Calu3 (cell line): ENCODE measurements around the gene WDR90. TPM values are rescaled to one million over a fixed set of nuclear protein-coding genes. Genes with fewer than 3 reads are reported as not detected.
A peak's percentile ranks its signal among the peaks of the same experiment; 100 is the strongest.

ENCODE experiments used
- BruUV-seq: library from RNA; stranded (reverse); fragments of 400-500 nt; replicated peaks from 2 replicates; lab custom pipeline; 2021; lab: Mats Ljungman, UMichigan
- CTCF ChIA-PET: fragments of 300-600 bp; sonication (Branson Sonifier 250); formaldehyde crosslinking; loops from one replicate; lab custom pipeline; 2022; ENCODE audit warnings: antibody characterized with exemption; lab: Charles Lee
- DNase-seq: peaks from one replicate; pipeline ENCODE4 v3.0.0; 2022
- H3K27ac Mint-ChIP-seq: one replicate; pipeline ENCODE4 v1.8.0; 2022; ENCODE audit warnings: mixed read lengths; ENCODE audit not compliant: unreplicated experiment
- H3K27me3 Mint-ChIP-seq: one replicate; pipeline ENCODE4 v1.8.0; 2022; ENCODE audit warnings: mixed read lengths; ENCODE audit not compliant: unreplicated experiment
- H3K36me3 Mint-ChIP-seq: one replicate; pipeline ENCODE4 v1.8.0; 2022; ENCODE audit warnings: mild to moderate bottlenecking, moderate library complexity, mixed read lengths; ENCODE audit not compliant: insufficient read depth, unreplicated experiment
- H3K4me1 Mint-ChIP-seq: one replicate; pipeline ENCODE4 v1.8.0; 2022; ENCODE audit warnings: mild to moderate bottlenecking, low read depth, mixed read lengths; ENCODE audit not compliant: unreplicated experiment
- H3K4me3 Mint-ChIP-seq: one replicate; pipeline ENCODE4 v1.8.0; 2022; ENCODE audit warnings: mild to moderate bottlenecking, low read depth, moderate library complexity, mixed read lengths; ENCODE audit not compliant: unreplicated experiment
- H3K9me3 Mint-ChIP-seq: one replicate; pipeline ENCODE4 v1.8.0; 2022; ENCODE audit warnings: low read depth, mixed read lengths; ENCODE audit not compliant: unreplicated experiment
- CTCF ChIP-seq: fragments of 200-600 bp; IDR thresholded peaks from one replicate; pipeline ENCODE4 v1.8.0; 2022; ENCODE audit warnings: antibody characterized with exemption; ENCODE audit not compliant: unreplicated experiment
- intact Hi-C: fragments of 100-400 bp; cut with micrococcal nuclease; formaldehyde crosslinking; loops from one replicate; pipeline ENCODE4 v1.10.0; 2022; ENCODE audit not compliant: unreplicated experiment
- total RNA-seq: library from RNA; stranded (reverse); gene quantifications from 2 replicates; pipeline ENCODE4 v1.2.3, GENCODE V29; 2022

WDR90 gene
- total RNA-seq, 1 experiment from 2014 or later = 142 TPM

- intact Hi-C loops = no loop called here
- no TSS peak for BruUV-seq
- CTCF ChIA-PET = no interaction called here
- TF ChIP-seq CTCF = no peak
- no peaks in the 10 kb centered on the region for H3K27me3 Mint-ChIP-seq
- no peaks in the 10 kb centered on the region for H3K9me3 Mint-ChIP-seq
- H3K4me1 Mint-ChIP-seq = peaks cover 35% of the 10 kb centered on the region
- peaks cover 71% of the 10 kb centered on the region for H3K36me3 Mint-ChIP-seq
- peak; percentile 93 for DNase-seq
- no peak within 1 kb of the TSS for H3K27ac Mint-ChIP-seq
- H3K4me3 Mint-ChIP-seq = peak within 1 kb of the TSS; percentile 76
Measured at GRCh38 chr16:641326-642188, 7.6 kb upstream of the WDR90 start, which contains the start of gene MCRIP2. TSS of gene MCRIP2 (plus strand) at chr16:641828. CDS start at chr16:641992, 164 bp downstream.

- DNase-seq = peak; percentile 69
- CTCF ChIA-PET = no interaction called here
- Mint-ChIP-seq H3K9me3 (no peaks in the 10 kb centered on the region), H3K27me3 (no peaks in the 10 kb centered on the region), H3K36me3 (peaks cover 71% of the 10 kb centered on the region), H3K4me1 (peaks cover 30% of the 10 kb centered on the region), H3K27ac (no peak overlapping the region), H3K4me3 (peak overlapping the region; percentile 76)
- TF ChIP-seq CTCF = no peak
- BruUV-seq = TSS peak; percentile 31
- intact Hi-C loops = no loop called here
Measured at GRCh38 chr16:642189-643049, 6.7 kb upstream of the WDR90 start.

GRCh38 chr16:643050-643368 lies 6.2 kb upstream of the WDR90 start:
- Mint-ChIP-seq H3K9me3 (no peaks in the 10 kb centered on the region), H3K36me3 (peaks cover 69% of the 10 kb centered on the region), H3K4me1 (peaks cover 30% of the 10 kb centered on the region), H3K27ac (no peak overlapping the region), H3K4me3 (peak overlapping the region; percentile 76), H3K27me3 (no peaks in the 10 kb centered on the region)
- DNase-seq = no peak
- no peak for TF ChIP-seq CTCF
- intact Hi-C loops = no loop called here
- CTCF ChIA-PET = no interaction called here
- no TSS peak for BruUV-seq

- intact Hi-C loops = no loop called here
- H3K27me3 Mint-ChIP-seq = no peaks in the 10 kb centered on the region
Measured at GRCh38 chr16:644556-644955, 4.6 kb upstream of the WDR90 start.

More at GRCh38 chr16:644556-644955, 4.6 kb upstream of the WDR90 start:
- Mint-ChIP-seq H3K27ac (peak overlapping the region; percentile 62), H3K36me3 (peaks cover 83% of the 10 kb centered on the region), H3K4me3 (peak overlapping the region; percentile 76), H3K9me3 (no peaks in the 10 kb centered on the region), H3K4me1 (peaks cover 30% of the 10 kb centered on the region)
- TF ChIP-seq CTCF = no peak
- CTCF ChIA-PET = no interaction called here
- no TSS peak for BruUV-seq
- no peak for DNase-seq
